Left ventricle myocardium inferior (tissue), 1 donor: ENCODE measurements around the gene UACA. TPM values are rescaled to one million over a fixed set of nuclear protein-coding genes. Genes with fewer than 3 reads are reported as not detected.

ENCODE experiments used
- DNase-seq: peaks from one replicate; pipeline ENCODE4 v3.0.0-alpha.2; 2020
- H3K27ac ChIP-seq: fragments of 200-600 bp; replicated peaks from 2 replicates; pipeline ENCODE4 v1.8.0; 2021
- H3K27me3 ChIP-seq: fragments of 200-600 bp; 2 replicates; pipeline ENCODE4 v1.8.0; 2021; ENCODE audit warnings: low read depth
- H3K36me3 ChIP-seq: fragments of 200-600 bp; 2 replicates; pipeline ENCODE4 v1.8.0; 2021
- H3K4me1 ChIP-seq: fragments of 200-600 bp; 2 replicates; pipeline ENCODE4 v1.8.0; 2021
- H3K4me3 ChIP-seq: fragments of 200-600 bp; 2 replicates; pipeline ENCODE4 v1.8.0; 2021; ENCODE audit warnings: mild to moderate bottlenecking, moderate library complexity
- H3K9me3 ChIP-seq: fragments of 200-600 bp; replicated peaks from 2 replicates; pipeline ENCODE4 v1.8.0; 2021
- CTCF ChIP-seq: fragments of 200-600 bp; IDR thresholded peaks from 2 replicates; pipeline ENCODE4 v1.8.0; 2021; ENCODE audit warnings: antibody characterized with exemption, mild to moderate bottlenecking, borderline replicate concordance
- intact Hi-C: fragments of 100-400 bp; cut with micrococcal nuclease; formaldehyde crosslinking; loops from one replicate; pipeline ENCODE4 v1.11.0; 2022
- total RNA-seq: library from RNA; stranded (reverse); fragmentation: NEBNext Ultra II Directional; extraction: Animal tissue kit (Norgen Biotek cat#: 25700); gene quantifications from one replicate; pipeline ENCODE4 v1.2.1, GENCODE V29; 2021
- donor health status: DM: no; HTN: yes; CAD: no; lungs with severe emphysema.

UACA gene
- total RNA-seq, 1 donor from 2014 or later, result 33.7 TPM

GRCh38 chr15:70605606-70606410 lies 157.6 kb downstream of the UACA start:
- Histone ChIP-seq H3K27me3 (no peaks in the 10 kb centered on the region), H3K4me1 (peaks cover 22% of the 10 kb centered on the region), H3K27ac (peak overlapping the region; percentile 70), H3K36me3 (no peaks in the 10 kb centered on the region), H3K9me3 (no peaks in the 10 kb centered on the region), H3K4me3 (no peak overlapping the region)
- intact Hi-C loops, result no loop called here
- DNase-seq, result peak; percentile 80
- TF ChIP-seq CTCF, result no peak

- peak overlapping the region; percentile 70 for H3K27ac ChIP-seq
- H3K4me1 ChIP-seq, result peaks cover 22% of the 10 kb centered on the region
- no peak for TF ChIP-seq CTCF
- DNase-seq, result no peak
- H3K9me3 ChIP-seq, result peaks cover 5% of the 10 kb centered on the region
- no peaks in the 10 kb centered on the region for H3K36me3 ChIP-seq
- intact Hi-C loops, result no loop called here
- no peaks in the 10 kb centered on the region for H3K27me3 ChIP-seq
- H3K4me3 ChIP-seq, result no peak overlapping the region
These were observed 158.6 kb downstream of the UACA start for GRCh38 chr15:70604666-70605315.

Other genes with a start within 250 kb of the UACA start
- gene LARP6, start 90.6 kb upstream of the UACA start, total RNA-seq, result 50.6 TPM
- gene THAP10, start 128.9 kb upstream of the UACA start, total RNA-seq, result 5.6 TPM
- gene LRRC49, start 129.3 kb upstream of the UACA start, total RNA-seq, result 86.6 TPM